Measurements from ENCODE around the gene RAC2.

- TF ChIP-seq POLR2A (IDR thresholded peaks at IDR 0.05) (peak in 1 of 4 donors; percentile 6), POLR2AphosphoS5 (IDR thresholded peaks at IDR 0.05) (peak in 1 of 2 donors; percentile 43)
These were observed 40.8 kb upstream of the RAC2 start for GRCh38 chr22:37284805-37285355.
